GM18870 (cell line): ENCODE data around the gene NHSL2.

Source experiments
- ATAC-seq: cut with Tn5 transposase; IDR thresholded peaks from one replicate; pipeline ENCODE4 v1.9.1; 2021; ENCODE audit warnings: moderate library complexity; ENCODE audit not compliant: unreplicated experiment

Gene NHSL2

GRCh38 chrX:71989768-71990426 is 79.3 kb downstream of the NHSL2 start:
- ATAC-seq, result no peak

DNA sequence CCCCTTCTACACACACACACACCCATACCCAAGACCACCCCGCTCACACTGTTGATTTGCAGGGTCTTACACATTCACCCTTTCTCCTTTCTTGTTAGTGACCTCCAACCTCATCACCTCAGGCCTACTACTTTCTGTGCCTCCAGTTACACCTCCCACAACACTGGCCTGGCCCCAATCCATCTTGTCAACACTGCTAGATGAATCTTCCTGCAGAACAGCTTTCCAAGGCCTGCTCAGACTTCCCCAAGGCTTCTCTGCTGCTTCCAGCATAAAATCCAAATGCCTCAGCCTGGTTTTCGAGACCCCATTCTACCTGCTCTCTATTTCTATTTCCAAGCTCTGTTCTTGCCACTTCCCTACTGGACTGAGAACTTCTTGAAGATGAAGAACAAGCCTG is 79.9 kb downstream of the NHSL2 start:
- ATAC-seq, result no peak

GRCh38 chrX:71991164-71991563 is 80.5 kb downstream of the NHSL2 start:
- no peak for ATAC-seq

- no peak for ATAC-seq
Observed at GRCh38 chrX:71992711-71993110, 82.1 kb downstream of the NHSL2 start.

DNA sequence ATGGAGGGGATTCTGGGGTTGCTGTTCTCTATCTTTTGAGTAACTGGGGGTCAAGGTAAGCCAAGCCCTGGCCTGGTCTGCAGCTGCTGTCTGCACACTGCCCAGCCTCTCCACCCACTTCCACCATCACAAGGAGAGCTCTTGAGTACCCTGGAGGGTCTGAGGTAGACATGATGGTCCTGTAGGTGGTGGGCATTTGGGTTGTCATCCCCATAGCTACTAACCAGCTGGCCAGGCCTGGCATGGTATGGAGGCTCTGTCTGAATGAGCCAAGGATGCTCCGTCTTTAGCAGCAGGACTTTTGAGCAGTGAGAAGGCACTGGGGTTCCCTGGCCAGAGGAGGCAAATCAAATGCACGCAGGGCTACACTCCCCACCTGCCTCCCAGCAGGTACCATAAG is 82.7 kb downstream of the NHSL2 start:
- ATAC-seq, result no peak

DNA sequence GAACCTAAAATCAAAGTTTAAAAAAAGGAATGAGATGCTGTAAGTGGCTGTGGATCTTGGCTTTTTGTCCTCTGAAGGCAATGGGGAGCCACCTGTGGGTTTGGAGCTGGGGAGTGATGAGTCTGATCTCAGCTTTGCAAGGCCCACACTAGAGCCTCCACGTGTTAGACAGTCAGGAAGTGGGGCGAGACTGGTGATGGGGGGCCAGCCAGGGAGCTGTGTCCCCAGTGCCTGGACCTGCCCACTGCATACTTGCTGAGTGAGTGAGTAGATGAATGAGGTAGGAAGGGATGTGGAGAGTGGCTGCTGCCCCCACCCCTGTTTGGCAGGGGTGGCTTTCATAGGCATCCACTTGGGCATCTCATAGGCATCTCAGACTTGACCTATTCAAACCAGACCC is 84.0 kb downstream of the NHSL2 start:
- no peak for ATAC-seq

DNA sequence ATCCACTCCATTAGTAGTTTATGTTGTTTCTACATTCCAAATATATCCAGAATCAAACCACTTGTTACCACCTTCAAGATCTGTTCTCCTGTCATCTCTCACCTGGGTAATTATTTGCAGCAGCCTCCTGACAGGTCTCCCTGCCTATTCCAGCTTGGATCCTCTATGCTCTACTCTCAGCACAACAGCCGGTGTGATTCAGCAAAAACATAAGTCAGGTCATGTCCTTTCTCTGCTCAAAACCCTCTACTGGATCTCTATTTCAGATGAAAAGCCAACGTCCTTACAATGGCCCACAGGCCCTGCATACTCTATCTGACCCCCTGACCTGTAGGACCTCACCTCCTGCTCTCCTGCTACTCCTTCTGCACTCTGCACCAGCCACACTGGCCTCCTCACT is 84.5 kb downstream of the NHSL2 start:
- ATAC-seq, result no peak

- no peak for ATAC-seq
Observed at GRCh38 chrX:71996136-71996535, 85.5 kb downstream of the NHSL2 start.

- no peak for ATAC-seq
Observed at GRCh38 chrX:71996826-71997225, 86.2 kb downstream of the NHSL2 start.

DNA sequence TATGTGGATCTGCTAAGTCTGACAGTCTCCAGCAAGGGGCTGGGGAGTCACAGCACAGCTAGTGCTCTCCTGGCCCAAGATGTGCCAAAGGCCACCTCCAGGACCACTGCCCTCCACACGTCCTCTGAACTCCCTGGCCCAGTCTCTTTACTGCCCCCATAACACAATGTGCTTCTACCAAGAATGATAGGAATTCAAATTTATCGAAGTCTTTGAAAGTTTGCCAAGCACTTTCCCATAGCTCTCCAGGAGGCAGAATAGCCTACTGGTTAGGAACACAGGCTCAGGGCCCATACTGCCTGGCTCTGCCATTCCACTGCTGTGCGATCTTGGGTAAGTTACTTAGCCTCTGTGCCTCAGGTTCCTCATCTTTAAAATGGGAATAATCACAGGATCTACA is 86.7 kb downstream of the NHSL2 start:
- ATAC-seq, result no peak

- ATAC-seq, result peak; percentile 53
Observed at GRCh38 chrX:71998836-71999509, 88.3 kb downstream of the NHSL2 start.

- ATAC-seq, result no peak
Observed at GRCh38 chrX:71999535-71999934, 88.9 kb downstream of the NHSL2 start.

GRCh38 chrX:72001471-72001870 is 90.8 kb downstream of the NHSL2 start:
- ATAC-seq, result no peak

- ATAC-seq, result no peak
Observed at GRCh38 chrX:72001906-72002305, 91.3 kb downstream of the NHSL2 start.

DNA sequence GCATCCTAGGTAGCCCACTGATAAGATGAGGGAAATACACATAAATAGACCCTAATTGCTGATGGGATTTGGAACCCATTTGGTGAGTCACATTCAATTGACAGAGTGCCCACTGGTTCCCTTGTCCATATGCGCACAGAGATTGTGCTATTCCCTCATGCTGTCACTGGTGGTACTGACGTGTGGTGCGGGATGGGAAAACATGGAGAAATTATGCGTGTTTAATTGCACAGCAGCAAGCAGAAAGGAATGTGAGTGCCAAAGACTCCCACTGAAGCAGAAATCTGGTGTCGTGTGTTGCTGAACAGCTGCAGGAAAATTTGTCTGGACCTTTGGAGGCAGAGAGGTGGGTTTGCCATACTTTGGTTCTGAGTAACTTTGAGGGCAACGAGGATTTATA is 92.2 kb downstream of the NHSL2 start:
- no peak for ATAC-seq

DNA sequence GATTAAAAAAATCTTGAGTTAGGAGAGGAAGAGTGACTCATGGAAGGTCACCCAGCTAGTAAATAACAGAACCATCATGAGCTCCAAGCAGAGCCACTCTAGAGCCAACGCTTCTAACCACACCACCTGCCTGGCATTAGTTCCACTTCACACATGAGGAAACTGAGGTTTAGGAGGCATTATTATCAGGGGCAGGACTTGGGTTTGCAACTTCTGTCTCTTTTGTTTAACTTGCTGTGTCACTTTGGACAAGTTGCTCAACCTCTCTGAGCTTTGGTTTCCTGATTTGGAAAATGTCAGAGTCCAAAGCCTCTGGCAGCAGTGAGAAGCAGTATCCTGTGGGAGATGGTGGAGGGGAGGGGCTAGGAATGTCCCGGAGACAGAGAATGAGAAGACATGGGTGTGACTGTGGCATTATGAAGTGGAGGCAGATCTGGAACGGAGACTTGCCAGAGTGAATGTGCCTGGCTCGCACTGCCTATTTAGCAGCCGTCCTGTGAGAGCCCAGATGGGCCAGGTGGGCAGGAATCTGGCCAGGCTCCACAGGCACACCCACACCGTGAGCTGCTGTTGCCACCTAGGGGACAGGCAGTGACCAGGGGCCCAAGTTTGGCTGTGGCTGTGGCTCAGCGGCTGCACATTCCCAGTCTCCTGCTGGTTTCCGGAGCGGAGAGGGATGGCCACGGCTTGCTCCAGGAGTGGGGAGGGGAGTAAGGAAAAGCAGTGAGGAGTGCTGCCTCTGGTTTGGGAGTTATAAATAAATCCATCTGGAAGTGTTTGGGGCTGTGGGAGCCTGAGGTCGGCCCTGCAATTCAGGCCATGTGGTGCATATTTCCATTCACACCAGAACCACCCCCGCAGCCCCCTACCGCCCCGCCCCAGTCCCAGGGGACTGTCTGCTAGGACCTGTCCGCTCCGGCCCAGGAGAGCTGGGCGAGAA is 93.4 kb downstream of the NHSL2 start:
- no peak for ATAC-seq

DNA sequence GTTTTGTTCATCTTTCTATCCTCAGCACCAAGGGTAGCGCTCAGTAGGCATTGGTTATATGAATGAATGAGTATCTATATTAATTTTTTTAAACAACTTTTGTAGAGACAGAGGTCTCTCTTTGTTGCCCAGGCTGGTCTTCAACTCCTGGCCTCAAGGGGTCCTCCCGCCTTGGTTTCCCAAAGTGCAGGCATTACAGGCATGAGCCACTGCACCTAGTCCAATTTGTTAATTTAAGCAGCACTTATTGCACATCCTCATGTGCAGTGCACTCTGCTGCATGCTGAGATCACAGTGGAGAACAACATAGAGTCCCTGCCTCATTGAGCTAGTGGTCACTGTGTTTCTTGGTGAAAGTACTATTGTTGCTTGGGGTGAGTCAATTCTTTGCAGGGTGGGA is 94.4 kb downstream of the NHSL2 start:
- no peak for ATAC-seq

DNA sequence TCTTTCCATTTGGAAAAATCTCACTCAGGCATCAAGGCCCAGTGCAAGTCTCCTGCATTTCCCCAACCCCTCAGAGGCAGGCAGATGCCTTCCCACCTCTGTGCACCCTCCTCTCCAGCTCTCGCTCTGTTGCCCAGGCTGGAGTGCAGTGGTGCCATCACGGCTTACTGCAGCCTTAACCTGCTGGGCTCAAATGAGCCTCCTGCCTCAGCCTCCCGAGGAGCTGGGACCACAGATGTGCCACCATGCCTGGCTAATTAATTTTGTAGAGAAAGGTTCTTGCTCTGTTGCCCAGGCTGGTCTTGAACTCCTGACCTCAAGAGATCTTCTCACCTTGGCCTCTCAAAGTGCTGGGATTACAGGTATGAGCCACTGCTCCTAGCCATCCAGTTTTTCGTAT is 95.8 kb downstream of the NHSL2 start:
- no peak for ATAC-seq

DNA sequence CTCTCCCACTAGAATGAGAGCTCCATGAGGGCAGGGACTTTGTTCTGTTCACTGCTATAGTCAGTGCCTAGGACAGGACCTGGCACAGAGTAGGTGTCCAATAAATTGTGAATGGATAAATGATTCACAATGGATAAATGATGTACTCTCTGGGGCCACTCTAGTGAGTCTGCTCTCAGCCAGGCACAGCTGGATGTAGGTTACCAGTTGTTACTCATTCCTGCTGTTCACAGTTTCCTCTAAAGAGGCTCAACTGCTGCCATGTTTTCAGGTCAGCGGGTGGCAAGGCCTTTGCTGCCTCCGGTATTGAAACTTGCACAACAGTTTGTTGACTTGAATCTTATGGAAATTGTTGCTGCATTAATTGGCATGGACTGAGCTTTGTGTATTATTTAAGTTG is 99.1 kb downstream of the NHSL2 start:
- ATAC-seq, result no peak

GRCh38 chrX:72011734-72012133 is 101.1 kb downstream of the NHSL2 start:
- ATAC-seq, result no peak

DNA sequence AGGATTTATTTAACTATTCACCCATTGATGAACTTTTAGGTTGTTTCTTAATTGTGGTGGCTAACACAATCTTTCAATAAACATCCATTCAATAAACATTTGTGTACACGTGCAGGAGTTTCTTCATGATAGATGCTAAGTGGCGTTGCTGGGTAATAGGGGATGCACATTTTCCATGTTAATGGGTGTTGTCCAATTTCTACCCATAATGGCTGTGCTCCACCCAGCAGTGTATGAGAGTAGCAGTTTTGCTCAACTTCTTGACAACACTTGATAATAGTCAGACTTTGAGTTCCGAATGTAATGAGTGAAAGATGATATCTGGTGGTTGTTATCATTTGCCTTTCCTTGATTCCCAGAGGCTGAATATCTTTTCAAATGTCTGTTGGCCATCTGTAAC is 104.7 kb downstream of the NHSL2 start:
- no peak for ATAC-seq
